Measurements from ENCODE around the gene DUSP9.

GRCh38 chrX:153602601-153603000 is 44.4 kb upstream of the DUSP9 start:
- no peak for TF ChIP-seq CTCF (IDR thresholded peaks at IDR 0.05)
- TF ChIP-seq POLR2A (IDR thresholded peaks at IDR 0.05), result no peak

Data from body of pancreas (tissue), 4 donors.